Suppressor macrophage treated with lipopolysaccharide for 1 hour (primary cell): ENCODE results near the gene NCKAP5.

Source experiments
- DNase-seq, 3 donors: peaks; one replicate each; pipeline ENCODE4 v3.0.0-alpha.2; 2020 to 2022

The NCKAP5 gene

GRCh38 chr2:133138693-133139092 lies 429.6 kb downstream of the NCKAP5 start:
- DNase-seq, result no peak

GRCh38 chr2:133135035-133135654 lies 433.1 kb downstream of the NCKAP5 start:
- no peak for DNase-seq

GRCh38 chr2:133130548-133131246 lies 437.6 kb downstream of the NCKAP5 start:
- DNase-seq, result no peak

GRCh38 chr2:133124446-133124845 lies 443.8 kb downstream of the NCKAP5 start:
- no peak for DNase-seq

- DNase-seq, result no peak
Observed at GRCh38 chr2:133123904-133124303, 444.4 kb downstream of the NCKAP5 start.

- no peak for DNase-seq
Observed at GRCh38 chr2:133123393-133123792, 444.9 kb downstream of the NCKAP5 start.

GRCh38 chr2:133122529-133122928 lies 445.7 kb downstream of the NCKAP5 start:
- no peak for DNase-seq

GRCh38 chr2:133120310-133120709 lies 448.0 kb downstream of the NCKAP5 start:
- no peak for DNase-seq

GRCh38 chr2:133110201-133110600 lies 458.1 kb downstream of the NCKAP5 start:
- no peak for DNase-seq

GRCh38 chr2:133109772-133110171 lies 458.5 kb downstream of the NCKAP5 start:
- no peak for DNase-seq

- DNase-seq, result no peak
Observed at GRCh38 chr2:133107058-133107815, 461.0 kb downstream of the NCKAP5 start.

GRCh38 chr2:133104871-133105270 lies 463.4 kb downstream of the NCKAP5 start:
- no peak for DNase-seq

GRCh38 chr2:133098787-133099186 lies 469.5 kb downstream of the NCKAP5 start:
- no peak for DNase-seq

- no peak for DNase-seq
Observed at GRCh38 chr2:133097666-133098065, 470.6 kb downstream of the NCKAP5 start.

- no peak for DNase-seq
Observed at GRCh38 chr2:133092571-133092970, 475.7 kb downstream of the NCKAP5 start.

- no peak for DNase-seq
Observed at GRCh38 chr2:133090358-133090757, 477.9 kb downstream of the NCKAP5 start.

GRCh38 chr2:133086176-133086575 lies 482.1 kb downstream of the NCKAP5 start:
- no peak for DNase-seq

- no peak for DNase-seq
Observed at GRCh38 chr2:133085646-133086045, 482.6 kb downstream of the NCKAP5 start.

GRCh38 chr2:133082034-133082433 lies 486.2 kb downstream of the NCKAP5 start:
- DNase-seq, result no peak

- no peak for DNase-seq
Observed at GRCh38 chr2:133080822-133081221, 487.4 kb downstream of the NCKAP5 start.

- no peak for DNase-seq
Observed at GRCh38 chr2:133078667-133079411, 489.4 kb downstream of the NCKAP5 start.

- DNase-seq, result no peak
Observed at GRCh38 chr2:133077269-133077822, 490.9 kb downstream of the NCKAP5 start.
